ENCODE measurements around the gene SCP2D1. TPM values are rescaled to one million over a fixed set of nuclear protein-coding genes. Genes with fewer than 3 reads are reported as not detected.

Gene SCP2D1
- total RNA-seq, 1 donor from 2014 or later = not detected

- Histone ChIP-seq H3K27ac (no peak overlapping the region), H3K9me3 (no peaks in the 10 kb centered on the region), H3K4me3 (no peak overlapping the region), H3K36me3 (no peaks in the 10 kb centered on the region), H3K27me3 (ENCODE audit: low read depth) (no peaks in the 10 kb centered on the region), H3K4me1 (no peaks in the 10 kb centered on the region)
- no peak for DNase-seq
- TF ChIP-seq, protein P1, sequence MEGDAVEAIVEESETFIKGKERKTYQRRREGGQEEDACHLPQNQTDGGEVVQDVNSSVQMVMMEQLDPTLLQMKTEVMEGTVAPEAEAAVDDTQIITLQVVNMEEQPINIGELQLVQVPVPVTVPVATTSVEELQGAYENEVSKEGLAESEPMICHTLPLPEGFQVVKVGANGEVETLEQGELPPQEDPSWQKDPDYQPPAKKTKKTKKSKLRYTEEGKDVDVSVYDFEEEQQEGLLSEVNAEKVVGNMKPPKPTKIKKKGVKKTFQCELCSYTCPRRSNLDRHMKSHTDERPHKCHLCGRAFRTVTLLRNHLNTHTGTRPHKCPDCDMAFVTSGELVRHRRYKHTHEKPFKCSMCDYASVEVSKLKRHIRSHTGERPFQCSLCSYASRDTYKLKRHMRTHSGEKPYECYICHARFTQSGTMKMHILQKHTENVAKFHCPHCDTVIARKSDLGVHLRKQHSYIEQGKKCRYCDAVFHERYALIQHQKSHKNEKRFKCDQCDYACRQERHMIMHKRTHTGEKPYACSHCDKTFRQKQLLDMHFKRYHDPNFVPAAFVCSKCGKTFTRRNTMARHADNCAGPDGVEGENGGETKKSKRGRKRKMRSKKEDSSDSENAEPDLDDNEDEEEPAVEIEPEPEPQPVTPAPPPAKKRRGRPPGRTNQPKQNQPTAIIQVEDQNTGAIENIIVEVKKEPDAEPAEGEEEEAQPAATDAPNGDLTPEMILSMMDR (IDR thresholded peaks at IDR 0.05) = no peak
- intact Hi-C loops (cut with DNase I) = no loop called here
- ATAC-seq = no peak
Observed at GRCh38 chr20:18811904-18812303, 1.7 kb upstream of the SCP2D1 start.

GRCh38 chr20:18815194-18815942 lies 1.8 kb downstream of the SCP2D1 start:
- TF ChIP-seq, protein P1 (IDR thresholded peaks at IDR 0.05) = no peak
- no peak for ATAC-seq

GRCh38 chr20:18822832-18823231 lies 9.2 kb downstream of the SCP2D1 start:
- Histone ChIP-seq H3K4me3 (no peak overlapping the region), H3K27me3 (ENCODE audit: low read depth) (no peaks in the 10 kb centered on the region), H3K27ac (no peak overlapping the region), H3K4me1 (no peaks in the 10 kb centered on the region), H3K9me3 (no peaks in the 10 kb centered on the region), H3K36me3 (no peaks in the 10 kb centered on the region)
- TF ChIP-seq, protein P1 (IDR thresholded peaks at IDR 0.05) = no peak
- ATAC-seq (no peak), DNase-seq (no peak)
- intact Hi-C loops (cut with DNase I) = no loop called here

More at GRCh38 chr20:18815194-18815942, 1.8 kb downstream of the SCP2D1 start:
- no peak for DNase-seq
- no peaks in the 10 kb centered on the region for H3K36me3 ChIP-seq
- H3K4me1 ChIP-seq = no peaks in the 10 kb centered on the region
- H3K4me3 ChIP-seq = no peak overlapping the region
- H3K9me3 ChIP-seq = no peaks in the 10 kb centered on the region
- no peak overlapping the region for H3K27ac ChIP-seq
- no peaks in the 10 kb centered on the region for H3K27me3 ChIP-seq (ENCODE audit: low read depth)
- intact Hi-C loops (cut with DNase I) = no loop called here

DNA sequence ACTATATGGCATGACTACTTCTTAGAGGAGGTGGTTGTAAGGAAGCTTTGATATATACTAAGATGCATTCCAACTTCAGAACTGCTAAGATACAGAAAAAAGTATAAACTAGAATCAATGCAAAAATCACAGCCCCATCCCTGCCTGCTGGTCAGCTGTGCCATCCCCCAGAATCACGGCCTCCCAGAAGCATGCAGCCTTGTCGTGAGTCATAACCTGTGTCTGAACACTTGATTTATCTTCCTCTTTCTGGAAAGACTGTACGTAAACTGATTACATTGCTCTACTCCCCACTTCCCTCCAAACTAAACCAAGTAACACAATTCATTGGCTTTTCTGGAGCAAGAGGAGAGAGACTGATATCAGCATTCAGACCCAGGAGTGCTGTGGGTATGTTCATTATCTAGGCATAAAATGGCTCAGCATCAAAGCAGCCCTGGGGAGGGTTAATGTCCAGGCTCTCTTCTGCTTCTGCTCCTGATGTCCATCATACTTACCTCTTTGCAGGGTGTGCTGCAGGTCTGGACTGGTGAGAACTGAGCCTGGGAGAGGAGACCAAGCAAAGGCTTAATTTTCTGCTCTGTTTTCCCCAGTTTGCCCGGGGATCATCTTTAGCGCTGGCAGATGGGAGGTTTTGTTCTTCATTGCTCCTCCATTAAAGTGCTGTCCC lies 18.4 kb downstream of the SCP2D1 start:
- no peak for DNase-seq
- H3K27ac ChIP-seq = no peak overlapping the region
- H3K36me3 ChIP-seq = no peaks in the 10 kb centered on the region
- ATAC-seq = peak; percentile 58 to 64
- intact Hi-C loops (cut with DNase I) = no loop called here
- H3K4me3 ChIP-seq = no peak overlapping the region
- TF ChIP-seq, protein P1 (IDR thresholded peaks at IDR 0.05) = no peak
- H3K4me1 ChIP-seq = no peaks in the 10 kb centered on the region
- no peaks in the 10 kb centered on the region for H3K27me3 ChIP-seq (ENCODE audit: low read depth)
- no peaks in the 10 kb centered on the region for H3K9me3 ChIP-seq

- no peaks in the 10 kb centered on the region for H3K27me3 ChIP-seq (ENCODE audit: low read depth)
- ATAC-seq (no peak), DNase-seq (no peak)
- TF ChIP-seq, protein P1 (IDR thresholded peaks at IDR 0.05) = no peak
- no peak overlapping the region for H3K27ac ChIP-seq
- intact Hi-C loops (cut with DNase I) = no loop called here
- H3K4me1 ChIP-seq = no peaks in the 10 kb centered on the region
- H3K9me3 ChIP-seq = no peaks in the 10 kb centered on the region
- no peak overlapping the region for H3K4me3 ChIP-seq
- H3K36me3 ChIP-seq = no peaks in the 10 kb centered on the region
Observed at GRCh38 chr20:18832546-18833200, 19.1 kb downstream of the SCP2D1 start.

Measured in lower lobe of right lung (tissue), 2 donors.